Upper lobe of left lung (tissue), 6 donors: ENCODE measurements around the gene MARCHF6. TPM values are rescaled to one million over a fixed set of nuclear protein-coding genes. Genes with fewer than 3 reads are reported as not detected.
"Not testable (repeated sequence)": the region's sequence is repeated elsewhere in the genome, so short reads cannot be mapped to it uniquely, and the experiment has no call there.

ENCODE experiments used
- ATAC-seq, 2 donors: fragments of 200-7000 bp; cut with Tn5 transposase; one replicate each; pipeline ENCODE4 v1.9.1; 2022; ENCODE audit warnings: mild to moderate bottlenecking in 2 of 2, moderate library complexity in 2 of 2; ENCODE audit not compliant: low FRiP score in 2 of 2
- DNase-seq, 2 donors: peaks; one replicate each; pipeline ENCODE4 v3.0.0-alpha.2; 2019 to 2020
- H3K27ac ChIP-seq, 4 donors: fragments of 200-600 bp; sonication (generic); one replicate each; pipeline ENCODE4 v1.5.1; 2016 to 2019
- H3K27me3 ChIP-seq, 4 donors: fragments of 200-600 bp; sonication (generic); one replicate each; pipeline ENCODE4 v1.5.1; 2017 to 2019
- H3K36me3 ChIP-seq, 4 donors: fragments of 200-600 bp; sonication (generic); one replicate each; pipeline ENCODE4 v1.5.1; 2016 to 2019
- H3K4me1 ChIP-seq, 4 donors: fragments of 200-600 bp; sonication (generic); one replicate each; pipeline ENCODE4 v1.5.1; 2018 to 2019
- H3K4me3 ChIP-seq, 4 donors: fragments of 200-600 bp; sonication (generic); one replicate each; pipeline ENCODE4 v1.5.1; 2017 to 2019; ENCODE audit warnings: mild to moderate bottlenecking in 2 of 4, moderate library complexity in 1 of 4
- H3K9me3 ChIP-seq, 4 donors: fragments of 200-600 bp; sonication (generic); one replicate each; pipeline ENCODE4 v1.5.1; 2018 to 2019
- CTCF ChIP-seq, 6 experiments: fragments of 450-650 bp in 4 of 6; fragments of 200-600 bp in 2 of 6; sonication (generic) in 2 of 6; IDR thresholded peaks; one replicate each; pipeline ENCODE4 v1.5.1; 2016 to 2019; ENCODE audit warnings: antibody characterized with exemption in 6 of 6
- EP300 ChIP-seq, 4 donors: sonication (generic); formaldehyde crosslinking; IDR thresholded peaks; one replicate each; pipeline ENCODE4 v1.5.1; 2017; ENCODE audit warnings: antibody characterized with exemption in 4 of 4, control low read depth in 2 of 4
- POLR2A ChIP-seq, 4 donors: fragments of 450-650 bp; IDR thresholded peaks; one replicate each; pipeline ENCODE4 v1.5.1; 2016 to 2017; ENCODE audit warnings: antibody characterized with exemption in 4 of 4, mild to moderate bottlenecking in 2 of 4
- POLR2AphosphoS5 ChIP-seq, 2 donors: sonication (generic); formaldehyde crosslinking; IDR thresholded peaks; one replicate each; pipeline ENCODE4 v1.5.1; 2017; ENCODE audit warnings: antibody characterized with exemption in 2 of 2
- WGBS, 2 donors: methylation state at CpG; one replicate each; pipeline ENCODE4 v1.1.5; 2017 to 2018; 5-methylcytosine and 5-hydroxymethylcytosine counted together
- total RNA-seq, 6 donors: library from RNA; depleted of rRNA in 4 of 6; stranded (reverse); fragments of >200 nt in 4 of 6; gene quantifications; one replicate each; pipeline versions ENCODE4 v1.1.0 to v1.2.1, GENCODE V29; 2016 to 2021
- donor health status: DM: no; HTN: no; CAD: no; lungs with moderate emphysema.
- donor health status: DM: no; HTN: yes; CAD: no; lungs with severe emphysema.

The MARCHF6 gene
- total RNA-seq, 6 donors from 2014 or later, result 48.5 to 128 (median 110) TPM

- TF ChIP-seq POLR2AphosphoS5 (IDR thresholded peaks at IDR 0.05), result no peak
- TF ChIP-seq POLR2A (IDR thresholded peaks at IDR 0.05), result no peak
- TF ChIP-seq EP300 (IDR thresholded peaks at IDR 0.05), result no peak
- TF ChIP-seq CTCF (IDR thresholded peaks at IDR 0.05), result no peak
- peaks cover 2 to 15% (median 4%) of the 10 kb centered on the region in 4 donors for H3K4me1 ChIP-seq
- no peak overlapping the region for H3K27ac ChIP-seq
- peaks cover 0 to 57% (median 9%) of the 10 kb centered on the region in 4 donors for H3K36me3 ChIP-seq
- 80 to 85% methylated on average over 4 of the region's 4 CpGs for WGBS, 2 donors
- ATAC-seq, result no peak
- H3K27me3 ChIP-seq, result no peaks in the 10 kb centered on the region
- no peaks in the 10 kb centered on the region for H3K9me3 ChIP-seq
- H3K4me3 ChIP-seq, result no peak overlapping the region
- DNase-seq, result no peak
Observed at GRCh38 chr5:10381803-10382202, 28.3 kb downstream of the MARCHF6 start.

DNA sequence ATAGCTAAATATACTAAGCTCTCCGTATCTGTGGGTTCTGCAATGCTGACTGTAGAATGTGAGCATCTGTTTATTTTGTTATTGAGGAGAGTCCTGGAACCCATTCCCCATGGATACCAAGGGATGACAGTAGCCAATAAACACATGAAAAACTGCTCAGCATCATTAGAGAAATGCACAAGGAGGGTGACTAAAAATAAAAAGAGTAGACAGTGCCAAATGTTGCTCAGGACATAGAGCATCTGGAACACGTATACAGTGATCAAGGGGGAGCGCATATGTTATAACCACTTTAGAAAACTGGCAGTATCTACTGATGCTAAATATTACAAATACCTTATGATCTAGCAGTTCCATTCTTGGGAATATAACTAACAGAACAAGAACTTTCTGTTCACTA, 31.0 kb downstream of the MARCHF6 start:
- ATAC-seq (no peak), DNase-seq (no peak)
- no peak overlapping the region for H3K4me3 ChIP-seq
- 87 to 90% methylated on average over 3 of the region's 3 CpGs for WGBS, 2 donors
- peaks cover 0 to 67% (median 20%) of the 10 kb centered on the region in 4 donors for H3K36me3 ChIP-seq
- H3K27ac ChIP-seq, result no peak overlapping the region
- no peaks in the 10 kb centered on the region for H3K27me3 ChIP-seq
- TF ChIP-seq POLR2A (IDR thresholded peaks at IDR 0.05) (no peak), EP300 (IDR thresholded peaks at IDR 0.05) (no peak), POLR2AphosphoS5 (IDR thresholded peaks at IDR 0.05) (no peak), CTCF (IDR thresholded peaks at IDR 0.05) (no peak)
- no peaks in the 10 kb centered on the region for H3K9me3 ChIP-seq
- no peaks in the 10 kb centered on the region for H3K4me1 ChIP-seq

DNA sequence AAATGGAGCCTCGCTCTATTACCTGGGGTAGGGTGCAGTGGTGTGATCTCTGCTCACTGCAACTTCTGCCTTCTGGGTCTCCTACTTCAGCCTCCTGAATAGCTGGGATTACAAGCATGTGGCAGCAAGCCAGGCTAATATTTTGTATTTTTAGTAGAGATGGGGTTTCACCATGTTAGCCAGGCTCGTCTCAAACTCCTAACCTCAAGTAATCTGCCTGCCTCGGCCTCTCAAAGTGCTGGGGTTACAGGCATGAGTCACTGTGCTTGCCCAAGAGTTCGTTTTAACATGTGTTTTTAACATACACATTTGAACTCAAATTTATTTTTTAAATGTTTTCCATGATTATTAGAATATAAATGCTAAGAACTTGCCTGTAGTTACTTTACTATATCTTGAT, 34.2 kb downstream of the MARCHF6 start:
- H3K9me3 ChIP-seq, result no peaks in the 10 kb centered on the region
- TF ChIP-seq POLR2AphosphoS5 (IDR thresholded peaks at IDR 0.05) (no peak), EP300 (IDR thresholded peaks at IDR 0.05) (no peak), POLR2A (IDR thresholded peaks at IDR 0.05) (no peak)
- H3K27me3 ChIP-seq, result no peaks in the 10 kb centered on the region
- ATAC-seq (no peak), DNase-seq (no peak)
- H3K4me3 ChIP-seq, result no peak overlapping the region
- no peak overlapping the region for H3K27ac ChIP-seq
- peaks cover 4 to 82% (median 34%) of the 10 kb centered on the region in 4 donors for H3K36me3 ChIP-seq
- H3K4me1 ChIP-seq, result no peaks in the 10 kb centered on the region
- WGBS, 2 donors, result 71 to 78% methylated on average over 4 of the region's 4 CpGs

- Histone ChIP-seq H3K4me3 (no peak overlapping the region), H3K36me3 (peaks cover 21 to 94% (median 62%) of the 10 kb centered on the region in 4 donors), H3K27me3 (no peaks in the 10 kb centered on the region), H3K27ac (no peak overlapping the region), H3K4me1 (no peaks in the 10 kb centered on the region), H3K9me3 (no peaks in the 10 kb centered on the region)
- 96 to 100% methylated on average over 1 of the region's 1 CpG for WGBS, 2 donors
- no peak for TF ChIP-seq CTCF (IDR thresholded peaks at IDR 0.05)
- no peak for ATAC-seq
- DNase-seq, result no peak
Observed at GRCh38 chr5:10391130-10391529, 37.6 kb downstream of the MARCHF6 start.

GRCh38 chr5:10392567-10393328, 39.3 kb downstream of the MARCHF6 start:
- not testable (repeated sequence) for DNase-seq, ATAC-seq, H3K9me3 ChIP-seq, H3K4me3 ChIP-seq, H3K27me3 ChIP-seq, H3K4me1 ChIP-seq, H3K27ac ChIP-seq
- 88 to 94% methylated on average over 6 of the region's 6 CpGs for WGBS, 2 donors
- peaks cover 21 to 92% (median 58%) of the 10 kb centered on the region in 4 donors for H3K36me3 ChIP-seq

- H3K4me1 ChIP-seq, result no peaks in the 10 kb centered on the region
- peaks cover 21 to 91% (median 56%) of the 10 kb centered on the region in 4 donors for H3K36me3 ChIP-seq
- TF ChIP-seq CTCF (IDR thresholded peaks at IDR 0.05), result no peak
- TF ChIP-seq POLR2AphosphoS5 (IDR thresholded peaks at IDR 0.05), result no peak
- TF ChIP-seq EP300 (IDR thresholded peaks at IDR 0.05), result no peak
- no peak for TF ChIP-seq POLR2A (IDR thresholded peaks at IDR 0.05)
- no peak for ATAC-seq
- no peaks in the 10 kb centered on the region for H3K9me3 ChIP-seq
- WGBS, 2 donors, result 88 to 95% methylated on average over 2 of the region's 2 CpGs
- no peak overlapping the region for H3K4me3 ChIP-seq
- H3K27me3 ChIP-seq, result no peaks in the 10 kb centered on the region
- DNase-seq, result no peak
- no peak overlapping the region for H3K27ac ChIP-seq
Observed at GRCh38 chr5:10393491-10393890, 40.0 kb downstream of the MARCHF6 start.
